ENCODE data around the gene CHRNE.

The CHRNE gene

GRCh38 chr17:4901108-4901647 lies 1.7 kb downstream of the CHRNE start:
- FAIRE-seq (no peak), DNase-seq (ENCODE audit: insufficient read length, low spot score) (no peak)
- no peak for TF ChIP-seq CTCF (IDR thresholded peaks at IDR 0.05; ENCODE audit: insufficient read depth, missing control alignments)

GRCh38 chr17:4900231-4901107 lies 2.4 kb downstream of the CHRNE start:
- TF ChIP-seq CTCF (IDR thresholded peaks at IDR 0.05; ENCODE audit: insufficient read depth, missing control alignments) = no peak
- FAIRE-seq = no peak
- DNase-seq (ENCODE audit: insufficient read length, low spot score) = no peak

- no peak for TF ChIP-seq CTCF (IDR thresholded peaks at IDR 0.05; ENCODE audit: insufficient read depth, missing control alignments)
- FAIRE-seq = no peak
- no peak for DNase-seq (ENCODE audit: insufficient read length, low spot score)
These were observed 3.3 kb downstream of the CHRNE start, which contains the start of gene C17orf107 for GRCh38 chr17:4899341-4900230. Gene C17orf107 (plus strand): TSS chr17:4899536. CDS start chr17:4899763, 227 bp downstream.

- no peak for TF ChIP-seq CTCF (IDR thresholded peaks at IDR 0.05; ENCODE audit: insufficient read depth, missing control alignments)
- DNase-seq (ENCODE audit: insufficient read length, low spot score) (peak; percentile 7), FAIRE-seq (no peak)
These were observed 4.0 kb downstream of the CHRNE start for GRCh38 chr17:4898927-4899326.

- no peak for FAIRE-seq
- no peak for TF ChIP-seq CTCF (IDR thresholded peaks at IDR 0.05; ENCODE audit: insufficient read depth, missing control alignments)
- DNase-seq (ENCODE audit: insufficient read length, low spot score) = peak; percentile 8
These were observed 4.5 kb downstream of the CHRNE start for GRCh38 chr17:4898351-4898750.

GRCh38 chr17:4897785-4898184 lies 5.1 kb downstream of the CHRNE start:
- FAIRE-seq (no peak), DNase-seq (ENCODE audit: insufficient read length, low spot score) (no peak)
- TF ChIP-seq CTCF (IDR thresholded peaks at IDR 0.05; ENCODE audit: insufficient read depth, missing control alignments) = no peak
